HepG2 (cell line): Measurements from ENCODE around the gene KRT73. TPM values are rescaled to one million over a fixed set of nuclear protein-coding genes. Genes with fewer than 3 reads are reported as not detected.

Experiments
- ATAC-seq: fragments of 200-7000 bp; cut with Tn5 transposase; 3 replicates; pipeline ENCODE4 v1.9.1; 2020; ENCODE audit warnings: mild to moderate bottlenecking, moderate library complexity
- BruUV-seq: library from RNA; stranded (reverse); fragments of 400-500 nt; replicated peaks from 2 replicates; lab custom pipeline; 2021; lab: Mats Ljungman, UMichigan
- CTCF ChIA-PET: fragments of 300-600 bp; formaldehyde crosslinking; extraction: SDS; loops from one replicate; lab custom pipeline; 2021; ENCODE audit warnings: low total read pairs, inconsistent platforms, low intra/inter-chr PET ratio; lab: Yijun Ruan, JAX
- POLR2A ChIA-PET: fragments of 350-600 bp; sonication (Branson Sonifier 250); formaldehyde crosslinking; loops from one replicate; lab custom pipeline; 2020; ENCODE audit warnings: antibody characterized with exemption, inconsistent platforms; lab: Yijun Ruan, JAX
- DNase-seq: peaks from one replicate; pipeline ENCODE4 v3.0.0-alpha.2; 2015; ENCODE audit warnings: low spot score
- FAIRE-seq: peaks from 3 replicates; lab custom pipeline; 2011; peaks lifted over from hg19 to GRCh38; lab: Jason Lieb, UNC
- H2AFZ ChIP-seq: one replicate; pipeline ENCODE4 v1.6.1; 2011; ENCODE audit warnings: low read length, inconsistent platforms
- H3K27ac ChIP-seq: fragments of 300-600 bp; 3 replicates; pipeline ENCODE4 v1.8.0; 2011; ENCODE audit warnings: mixed run types, mild to moderate bottlenecking, mixed read lengths, low read length, inconsistent platforms; ENCODE audit not compliant: insufficient read depth; ENCODE audit errors: extremely low read length
- H3K27me3 ChIP-seq, 2 experiments: fragments of 200-600 bp in 1 of 2; 2 replicates in 1 of 2; 3 replicates in 1 of 2; pipeline versions ENCODE4 v1.6.0 to v1.8.0; 2011; ENCODE audit warnings: low read length in 2 of 2, mild to moderate bottlenecking in 2 of 2, moderate library complexity in 2 of 2, inconsistent platforms in 1 of 2; ENCODE audit not compliant: insufficient read depth in 2 of 2, control insufficient read depth in 1 of 2
- H3K36me3 ChIP-seq, 2 experiments: fragments of 200-600 bp in 1 of 2; replicated peaks in 1 of 2; 2 replicates in 1 of 2; 3 replicates in 1 of 2; pipeline versions ENCODE4 v1.5.1 to v1.8.0; 2011; ENCODE audit warnings: low read length in 2 of 2, inconsistent platforms in 1 of 2; ENCODE audit not compliant: insufficient read depth in 2 of 2, control insufficient read depth in 1 of 2
- H3K4me1 ChIP-seq: 2 replicates; pipeline ENCODE4 v1.5.1; 2012; ENCODE audit warnings: low read length, inconsistent platforms; ENCODE audit not compliant: insufficient read depth
- H3K4me2 ChIP-seq: 2 replicates; pipeline ENCODE4 v1.6.0; 2011; ENCODE audit warnings: low read depth, low read length, inconsistent platforms
- H3K4me3 ChIP-seq, 3 experiments: fragments of 200-600 bp in 1 of 3; sonication (generic), shearing (Covaris generic) in 1 of 3; replicated peaks in 1 of 3; 2 replicates each; pipeline ENCODE4 v1.5.1; 2011 to 2016; ENCODE audit warnings: low read length in 3 of 3, inconsistent platforms in 2 of 3, low read depth in 2 of 3, mild to moderate bottlenecking in 2 of 3, control low read depth in 1 of 3, mixed read lengths in 1 of 3; ENCODE audit not compliant: insufficient read depth in 1 of 3
- H3K79me2 ChIP-seq: one replicate; pipeline ENCODE4 v1.6.1; 2011; ENCODE audit warnings: low read length, inconsistent platforms; ENCODE audit not compliant: insufficient read depth
- H3K9ac ChIP-seq: 2 replicates; pipeline ENCODE4 v1.6.0; 2011; ENCODE audit warnings: mild to moderate bottlenecking, low read depth, low read length, inconsistent platforms; ENCODE audit not compliant: insufficient read depth
- H3K9me3 ChIP-seq: 2 replicates; pipeline ENCODE4 v1.5.1; 2012; ENCODE audit warnings: mild to moderate bottlenecking, low read length
- H4K20me1 ChIP-seq: 2 replicates; pipeline ENCODE4 v1.6.0; 2011; ENCODE audit warnings: inconsistent platforms, mild to moderate bottlenecking, low read length, moderate library complexity; ENCODE audit not compliant: insufficient read depth
- KLF15 ChIP-seq: sonication (generic); formaldehyde crosslinking; IDR thresholded peaks from 2 replicates; pipeline ENCODE4 v1.8.1; 2023; ENCODE audit warnings: borderline replicate concordance, mild to moderate bottlenecking, inconsistent platforms, missing genetic modification reagents, mixed read lengths
- TGIF2 ChIP-seq: IDR thresholded peaks from 2 replicates; pipeline ENCODE4 v1.6.1; 2016; ENCODE audit warnings: control low read depth, missing compliant biosample characterization
- ZKSCAN1 ChIP-seq: fragments of 150-350 bp; IDR thresholded peaks from 2 replicates; pipeline ENCODE4 v1.6.1; 2014; ENCODE audit warnings: low read length
- ZNF589 ChIP-seq: sonication (generic); formaldehyde crosslinking; conservative IDR thresholded peaks from 2 replicates; pipeline ENCODE4 v1.8.0; 2022; ENCODE audit warnings: mild to moderate bottlenecking, moderate library complexity, missing genetic modification reagents
- WGBS: methylation state at CpG from one replicate; pipeline ENCODE4 v1.1.6; 2017; ENCODE audit warnings: low lambda C conversion rate; 5-methylcytosine and 5-hydroxymethylcytosine counted together
- in situ Hi-C: cut with HindIII; loops from 2 replicates; pipeline ENCODE4 v1.10.0; 2017; ENCODE audit warnings: low pct_unique_long_range_greater_than_20kb; ENCODE audit not compliant: extremely low pct_ligation_motif_present
- intact Hi-C: fragments of 100-400 bp; cut with micrococcal nuclease; formaldehyde crosslinking; loops from one replicate; pipeline ENCODE4 v1.10.0; 2022; ENCODE audit not compliant: unreplicated experiment
- polyA plus RNA-seq, 8 experiments: library from polyadenylated mRNA; depleted of rRNA in 3 of 8; stranded (reverse) in 7 of 8; unstranded in 1 of 8; fragments of >200 nt; fragmentation: Illumina TruSeq in 4 of 8; extraction: Trizol in 4 of 8; gene quantifications; 2 replicates each; pipeline versions ENCODE4 v1.2.1 to v1.2.3, GENCODE V29; 2011 to 2016; ENCODE audit warnings: low read depth in 4 of 8, missing spikeins in 1 of 8, mixed read lengths in 1 of 8; ENCODE audit not compliant: insufficient read depth in 1 of 8
- total RNA-seq, 5 experiments: library from RNA; depleted of rRNA; stranded (reverse); fragments of >200 nt; fragmentation: Illumina TruSeq; extraction: Trizol; gene quantifications; 2 replicates each; pipeline ENCODE4 v1.2.3, GENCODE V29; 2016; ENCODE audit warnings: low read depth in 1 of 5
- TF ChIP-seq, protein P1 (sequence below): sonication (generic); formaldehyde crosslinking; IDR thresholded peaks from 2 replicates; pipeline ENCODE4 v1.4.0; 2020; ENCODE audit warnings: missing genetic modification reagents; ENCODE audit errors: not compliant biosample characterization

Gene KRT73
- total and polyA plus RNA-seq, 2 of the 13 experiments (the other 11 are each of a cell fraction or from before 2014, with no cell fraction given): not detected

DNA sequence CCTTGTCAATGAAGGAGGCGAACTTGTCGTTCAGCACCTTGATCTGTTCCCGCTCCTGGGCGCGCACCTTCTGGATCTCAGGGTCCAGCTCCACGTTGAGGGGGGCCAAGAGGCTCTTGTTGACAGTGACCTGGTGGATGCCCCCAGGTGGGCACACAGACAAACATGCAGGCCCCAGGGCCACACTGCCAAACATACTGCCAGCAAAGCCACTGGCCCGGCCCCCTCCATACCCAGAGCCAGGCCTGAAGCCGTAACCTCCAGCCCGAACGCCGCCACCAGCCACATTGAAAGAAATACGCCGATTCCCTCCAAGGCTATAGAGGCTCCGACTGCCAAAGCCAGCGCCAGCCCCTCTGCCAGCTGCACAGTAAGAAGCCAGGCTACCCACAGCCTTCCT lies 45.1 kb downstream of the KRT73 start:
- FAIRE-seq (no peak), DNase-seq (no peak), ATAC-seq (no peak)
- no peak overlapping the region for H3K27ac ChIP-seq
- TF ChIP-seq ZNF589 (CRISPR knock-in tag) (no peak), TGIF2 (CRISPR knock-in tag) (no peak)
- TF ChIP-seq, protein P1, sequence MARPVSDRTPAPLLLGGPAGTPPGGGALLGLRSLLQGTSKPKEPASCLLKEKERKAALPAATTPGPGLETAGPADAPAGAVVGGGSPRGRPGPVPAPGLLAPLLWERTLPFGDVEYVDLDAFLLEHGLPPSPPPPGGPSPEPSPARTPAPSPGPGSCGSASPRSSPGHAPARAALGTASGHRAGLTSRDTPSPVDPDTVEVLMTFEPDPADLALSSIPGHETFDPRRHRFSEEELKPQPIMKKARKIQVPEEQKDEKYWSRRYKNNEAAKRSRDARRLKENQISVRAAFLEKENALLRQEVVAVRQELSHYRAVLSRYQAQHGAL (CRISPR knock-in tag): no peak
- H3K4me2 ChIP-seq: no peak overlapping the region
- BruUV-seq: no TSS peak
- intact Hi-C loops: no loop called here
- no peaks in the 10 kb centered on the region for H3K79me2 ChIP-seq
- H2AFZ ChIP-seq: no peak overlapping the region
- no peaks in the 10 kb centered on the region for H3K36me3 ChIP-seq
- in situ Hi-C loops: no loop called here
- H3K9ac ChIP-seq: no peak overlapping the region
- no peaks in the 10 kb centered on the region for H4K20me1 ChIP-seq
- WGBS: 55% methylated on average over 9 of the region's 15 CpGs
- ChIA-PET CTCF (no interaction called here), POLR2A (no interaction called here)
- H3K27me3 ChIP-seq: peaks cover 10 to 66% of the 10 kb centered on the region in 2 experiments; a peak in 4 of 5 replicates
- no peaks in the 10 kb centered on the region for H3K9me3 ChIP-seq
- no peak overlapping the region for H3K4me3 ChIP-seq
- no peaks in the 10 kb centered on the region for H3K4me1 ChIP-seq

DNA sequence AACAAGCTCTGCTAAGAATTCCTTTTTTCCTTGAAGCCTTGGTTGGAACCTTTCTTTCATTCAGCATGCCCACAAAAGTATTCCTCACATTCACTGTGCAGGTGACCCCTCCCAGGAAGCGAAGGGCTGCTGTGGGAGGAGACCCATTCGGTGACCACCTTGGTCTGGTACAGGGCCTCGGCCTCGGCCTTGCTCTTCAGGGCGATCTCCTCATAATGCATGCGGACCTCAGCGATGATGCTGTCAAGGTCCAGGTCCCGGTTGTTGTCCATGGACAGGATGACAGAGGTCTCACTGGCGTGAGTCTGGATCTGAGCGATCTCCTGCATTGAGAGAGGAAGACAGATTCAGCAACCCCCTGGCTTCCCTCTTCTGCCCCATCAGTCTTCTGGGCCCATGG lies 47.8 kb downstream of the KRT73 start:
- no peak for TF ChIP-seq ZKSCAN1
- TF ChIP-seq KLF15 (CRISPR knock-in tag): no peak
- H3K27me3 ChIP-seq: peaks cover 10 to 69% of the 10 kb centered on the region in 2 experiments; a peak in 4 of 5 replicates
- FAIRE-seq: no peak
- ChIA-PET CTCF (no interaction called here), POLR2A (no interaction called here)
- H3K9me3 ChIP-seq: no peaks in the 10 kb centered on the region
- intact Hi-C loops: no loop called here
- H3K4me2 ChIP-seq: no peak overlapping the region
- H3K4me1 ChIP-seq: no peaks in the 10 kb centered on the region
- DNase-seq: no peak
- no peaks in the 10 kb centered on the region for H3K79me2 ChIP-seq
- no peaks in the 10 kb centered on the region for H3K36me3 ChIP-seq
- no peaks in the 10 kb centered on the region for H4K20me1 ChIP-seq
- in situ Hi-C loops: no loop called here
- H3K27ac ChIP-seq: no peak overlapping the region
- BruUV-seq: no TSS peak
- no peak overlapping the region for H2AFZ ChIP-seq
- WGBS: 13% methylated on average over 9 of the region's 10 CpGs
- H3K9ac ChIP-seq: no peak overlapping the region
- no peak overlapping the region for H3K4me3 ChIP-seq
- no peak for ATAC-seq
